Activated T-helper 2 cell treated with anti-CD3 and anti-CD28 coated beads, Interferon-gamma antibody, Interleukin-2, Interleukin-4, amounts not matched to agents 10 μg/mL and 5 μg/mL and 100 μg/mL, durations not matched to agents 14 hours and 24 hours and 36 hours (primary cell): ENCODE results near the gene ZNF500. TPM values are rescaled to one million over a fixed set of nuclear protein-coding genes. Genes with fewer than 3 reads are reported as not detected.

ENCODE experiments used
- DNase-seq: peaks from one replicate; pipeline ENCODE4 v3.0.0; 2021; ENCODE audit warnings: low spot score
- H3K27ac Mint-ChIP-seq: one replicate; pipeline ENCODE4 v1.8.0; 2021; ENCODE audit warnings: mixed read lengths
- H3K27me3 Mint-ChIP-seq: one replicate; pipeline ENCODE4 v1.8.0; 2021; ENCODE audit warnings: low read depth, mixed read lengths
- H3K36me3 Mint-ChIP-seq: one replicate; pipeline ENCODE4 v1.8.0; 2021; ENCODE audit warnings: low read depth, mixed read lengths
- H3K4me1 Mint-ChIP-seq: one replicate; pipeline ENCODE4 v1.8.0; 2021; ENCODE audit warnings: low read depth, mixed read lengths
- H3K4me3 Mint-ChIP-seq: one replicate; pipeline ENCODE4 v1.8.0; 2021; ENCODE audit warnings: low read depth, mild to moderate bottlenecking, moderate library complexity, mixed read lengths
- H3K9me3 Mint-ChIP-seq: one replicate; pipeline ENCODE4 v1.8.0; 2021; ENCODE audit warnings: mixed read lengths
- intact Hi-C: fragments of 100-400 bp; cut with micrococcal nuclease; formaldehyde crosslinking; loops from one replicate; pipeline ENCODE4 v1.15.1; 2023
- total RNA-seq: library from RNA; stranded (reverse); gene quantifications from 2 replicates; pipeline ENCODE4 v1.2.3, GENCODE V29; 2022

The ZNF500 gene
- total RNA-seq, 1 donor from 2014 or later = 18.1 TPM

- Mint-ChIP-seq H3K4me3 (no peak overlapping the region), H3K4me1 (no peaks in the 10 kb centered on the region), H3K27ac (no peak overlapping the region), H3K36me3 (peaks cover 7% of the 10 kb centered on the region), H3K9me3 (no peaks in the 10 kb centered on the region), H3K27me3 (no peaks in the 10 kb centered on the region)
- no peak for DNase-seq
- intact Hi-C loops = no loop called here
Measured at GRCh38 chr16:4724661-4725270, 42.2 kb downstream of the ZNF500 start.

GRCh38 chr16:4723071-4723767, 43.7 kb downstream of the ZNF500 start:
- Mint-ChIP-seq H3K27ac (no peak overlapping the region), H3K9me3 (no peaks in the 10 kb centered on the region), H3K4me3 (no peak overlapping the region), H3K4me1 (no peaks in the 10 kb centered on the region), H3K36me3 (peaks cover 7% of the 10 kb centered on the region), H3K27me3 (no peaks in the 10 kb centered on the region)
- no peak for DNase-seq
- intact Hi-C loops = no loop called here

GRCh38 chr16:4718466-4718865, 48.5 kb downstream of the ZNF500 start:
- no peaks in the 10 kb centered on the region for H3K4me1 Mint-ChIP-seq
- H3K36me3 Mint-ChIP-seq = peaks cover 7% of the 10 kb centered on the region
- H3K27me3 Mint-ChIP-seq = no peaks in the 10 kb centered on the region
- H3K27ac Mint-ChIP-seq = no peak overlapping the region
- DNase-seq = no peak
- H3K9me3 Mint-ChIP-seq = no peaks in the 10 kb centered on the region
- intact Hi-C loops = no loop called here
- H3K4me3 Mint-ChIP-seq = no peak overlapping the region

GRCh38 chr16:4714996-4715395, 52.0 kb downstream of the ZNF500 start:
- Mint-ChIP-seq H3K36me3 (peaks cover 7% of the 10 kb centered on the region), H3K4me1 (no peaks in the 10 kb centered on the region), H3K4me3 (no peak overlapping the region), H3K9me3 (no peaks in the 10 kb centered on the region), H3K27me3 (no peaks in the 10 kb centered on the region), H3K27ac (no peak overlapping the region)
- no peak for DNase-seq
- intact Hi-C loops = no loop called here

- H3K4me3 Mint-ChIP-seq = no peak overlapping the region
- H3K27me3 Mint-ChIP-seq = no peaks in the 10 kb centered on the region
- H3K4me1 Mint-ChIP-seq = no peaks in the 10 kb centered on the region
- no peak for DNase-seq
- H3K9me3 Mint-ChIP-seq = no peaks in the 10 kb centered on the region
- no peak overlapping the region for H3K27ac Mint-ChIP-seq
- intact Hi-C loops = no loop called here
- H3K36me3 Mint-ChIP-seq = peaks cover 13% of the 10 kb centered on the region
Measured at GRCh38 chr16:4713663-4714501, 53.1 kb downstream of the ZNF500 start.

GRCh38 chr16:4709481-4709880, 57.5 kb downstream of the ZNF500 start:
- intact Hi-C loops = no loop called here
- no peak overlapping the region for H3K4me3 Mint-ChIP-seq
- DNase-seq = no peak
- H3K36me3 Mint-ChIP-seq = peaks cover 23% of the 10 kb centered on the region
- H3K27ac Mint-ChIP-seq = no peak overlapping the region
- no peaks in the 10 kb centered on the region for H3K27me3 Mint-ChIP-seq
- no peaks in the 10 kb centered on the region for H3K9me3 Mint-ChIP-seq
- H3K4me1 Mint-ChIP-seq = no peaks in the 10 kb centered on the region

- H3K27ac Mint-ChIP-seq = no peak overlapping the region
- peaks cover 23% of the 10 kb centered on the region for H3K36me3 Mint-ChIP-seq
- H3K9me3 Mint-ChIP-seq = no peaks in the 10 kb centered on the region
- intact Hi-C loops = no loop called here
- H3K27me3 Mint-ChIP-seq = no peaks in the 10 kb centered on the region
- DNase-seq = no peak
- peaks cover 2% of the 10 kb centered on the region for H3K4me1 Mint-ChIP-seq
- H3K4me3 Mint-ChIP-seq = no peak overlapping the region
Measured at GRCh38 chr16:4706871-4707270, 60.1 kb downstream of the ZNF500 start.

GRCh38 chr16:4704913-4705312, 62.0 kb downstream of the ZNF500 start:
- Mint-ChIP-seq H3K9me3 (no peaks in the 10 kb centered on the region), H3K4me1 (peaks cover 2% of the 10 kb centered on the region), H3K27me3 (no peaks in the 10 kb centered on the region), H3K27ac (no peak overlapping the region), H3K36me3 (peaks cover 20% of the 10 kb centered on the region), H3K4me3 (no peak overlapping the region)
- intact Hi-C loops = no loop called here
- no peak for DNase-seq

GRCh38 chr16:4704491-4704890, 62.5 kb downstream of the ZNF500 start:
- no peak overlapping the region for H3K27ac Mint-ChIP-seq
- H3K27me3 Mint-ChIP-seq = no peaks in the 10 kb centered on the region

GRCh38 chr16:4703906-4704305, 63.1 kb downstream of the ZNF500 start:
- peaks cover 23% of the 10 kb centered on the region for H3K36me3 Mint-ChIP-seq
- intact Hi-C loops = no loop called here
- no peaks in the 10 kb centered on the region for H3K27me3 Mint-ChIP-seq
- DNase-seq = no peak
- no peak overlapping the region for H3K4me3 Mint-ChIP-seq
- peaks cover 2% of the 10 kb centered on the region for H3K4me1 Mint-ChIP-seq
- no peak overlapping the region for H3K27ac Mint-ChIP-seq
- no peaks in the 10 kb centered on the region for H3K9me3 Mint-ChIP-seq

More at GRCh38 chr16:4704491-4704890, 62.5 kb downstream of the ZNF500 start:
- Mint-ChIP-seq H3K4me1 (peaks cover 2% of the 10 kb centered on the region), H3K4me3 (no peak overlapping the region), H3K36me3 (peaks cover 20% of the 10 kb centered on the region), H3K9me3 (no peaks in the 10 kb centered on the region)
- intact Hi-C loops = no loop called here
- DNase-seq = no peak

- intact Hi-C loops = no loop called here
- no peak for DNase-seq
- Mint-ChIP-seq H3K9me3 (no peaks in the 10 kb centered on the region), H3K27ac (no peak overlapping the region), H3K4me3 (no peak overlapping the region), H3K4me1 (peaks cover 2% of the 10 kb centered on the region), H3K27me3 (no peaks in the 10 kb centered on the region), H3K36me3 (peaks cover 23% of the 10 kb centered on the region)
Measured at GRCh38 chr16:4702466-4702808, 64.5 kb downstream of the ZNF500 start.

- H3K27me3 Mint-ChIP-seq = no peaks in the 10 kb centered on the region
- no peak overlapping the region for H3K27ac Mint-ChIP-seq
- DNase-seq = no peak
- H3K4me3 Mint-ChIP-seq = no peak overlapping the region
- intact Hi-C loops = no loop called here
- H3K36me3 Mint-ChIP-seq = peaks cover 23% of the 10 kb centered on the region
- peaks cover 2% of the 10 kb centered on the region for H3K4me1 Mint-ChIP-seq
- H3K9me3 Mint-ChIP-seq = no peaks in the 10 kb centered on the region
Measured at GRCh38 chr16:4701791-4702465, 65.0 kb downstream of the ZNF500 start.
